Renal cortical epithelial cell (primary cell): Measurements from ENCODE around the gene C9orf85. TPM values are rescaled to one million over a fixed set of nuclear protein-coding genes. Genes with fewer than 3 reads are reported as not detected.

ENCODE experiments used
- DNase-seq: peaks from one replicate; pipeline ENCODE4 v3.0.0-alpha.2; 2011; ENCODE audit warnings: low read depth
- total RNA-seq: library from RNA; depleted of rRNA; stranded (reverse); fragments of >200 nt; gene quantifications from 2 replicates; pipeline ENCODE4 v1.2.3, GENCODE V29; 2014

The C9orf85 gene
- total RNA-seq, 1 donor from 2014 or later: 18.8 TPM

- DNase-seq: no peak
Observed at GRCh38 chr9:71904076-71904475, 7.4 kb upstream of the C9orf85 start.

DNA sequence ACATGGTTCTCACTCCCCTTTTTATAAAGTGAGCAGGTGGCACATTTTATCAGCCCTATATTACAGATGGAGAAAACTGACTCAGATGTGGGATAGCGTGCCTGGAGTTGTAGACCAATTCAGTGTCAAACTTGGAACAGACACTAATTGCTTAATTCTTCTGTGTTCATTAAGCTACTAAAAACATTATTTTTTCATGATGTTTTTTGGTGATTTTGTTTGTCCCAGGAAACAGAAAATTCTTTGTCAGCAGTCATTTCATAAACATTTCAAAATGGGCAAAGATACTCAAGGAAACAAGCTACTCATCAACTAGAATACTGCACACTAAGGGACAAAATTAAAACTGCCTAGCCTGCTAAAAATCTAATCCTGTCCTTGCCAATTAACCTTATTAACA, 2.6 kb upstream of the C9orf85 start:
- no peak for DNase-seq

GRCh38 chr9:71909887-71910649, 1.4 kb upstream of the C9orf85 start:
- DNase-seq: no peak

DNA sequence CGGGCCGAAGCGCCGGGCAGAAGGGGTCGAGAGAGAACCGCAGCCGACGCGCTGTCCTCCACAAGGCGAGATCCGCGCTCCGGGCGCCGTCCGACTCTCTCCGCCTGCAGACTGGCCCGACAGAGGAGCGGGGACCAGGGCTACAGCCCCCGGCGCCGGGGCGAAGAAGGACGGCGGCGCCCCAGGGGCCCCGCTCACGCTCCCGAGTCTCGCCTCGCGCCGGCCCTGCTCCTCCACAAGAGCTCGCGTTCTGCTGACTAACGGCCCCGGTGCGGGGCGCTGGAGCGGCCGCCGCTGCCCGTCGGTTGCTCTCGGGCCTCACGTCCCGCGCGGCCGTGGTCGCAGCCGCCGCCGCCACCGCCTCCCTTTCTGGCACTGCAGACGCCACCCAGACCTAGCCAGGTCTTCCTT, 784 bp upstream of the C9orf85 start:
- DNase-seq: no peak

DNA sequence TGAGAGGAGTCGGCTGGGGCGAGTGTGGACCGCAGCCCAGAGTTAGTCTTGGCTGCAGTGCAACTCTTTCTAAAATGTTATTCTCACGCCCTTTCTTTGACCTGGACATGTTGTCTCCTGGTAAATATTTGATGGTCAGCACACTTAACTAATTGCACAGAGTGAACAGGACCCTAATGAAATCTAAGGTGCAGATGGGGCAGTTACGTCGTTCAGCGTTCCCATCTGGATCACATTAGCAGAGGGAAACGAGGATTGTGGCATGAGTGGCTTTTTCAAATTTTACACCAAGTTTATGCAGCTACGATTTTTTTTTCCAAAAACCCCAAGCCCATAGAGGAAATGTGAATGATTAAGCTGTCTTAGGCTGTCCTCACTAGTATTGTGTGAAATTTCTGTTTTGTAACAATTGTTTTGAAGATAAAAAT, 483 bp downstream of the C9orf85 start:
- no peak for DNase-seq

GRCh38 chr9:71915495-71915894, 4.1 kb downstream of the C9orf85 start:
- DNase-seq: no peak

DNA sequence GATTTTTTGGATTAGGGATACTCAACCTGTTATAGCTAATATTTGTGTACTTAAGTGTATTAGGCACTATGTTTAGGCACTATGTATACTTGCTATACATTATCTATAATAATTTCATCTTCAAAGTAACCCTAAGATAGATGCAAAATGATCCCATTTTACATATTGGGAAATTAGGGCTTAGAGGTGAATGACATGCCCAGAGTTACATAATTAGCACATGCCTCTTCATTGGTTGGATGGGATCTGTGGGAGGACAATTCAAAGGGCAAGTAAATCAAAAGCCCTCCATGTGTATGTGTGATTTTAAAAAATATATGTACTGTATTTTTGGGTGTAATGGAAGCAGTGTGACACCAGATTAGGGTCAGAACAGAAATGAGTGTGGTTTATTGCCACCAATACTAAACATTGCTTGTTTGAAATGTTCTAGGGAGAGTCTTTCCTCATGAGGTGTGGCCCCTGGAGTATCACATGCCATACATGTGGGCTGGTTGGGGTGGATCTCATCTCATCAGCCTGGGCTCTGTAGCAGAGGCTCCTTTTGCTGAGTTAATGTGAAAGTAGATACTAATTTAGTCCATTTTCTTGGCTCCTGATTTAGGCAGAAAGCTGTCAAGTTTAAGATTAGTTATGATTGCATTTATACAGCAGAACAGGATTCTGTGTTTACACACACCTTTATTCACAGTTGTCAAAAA, 5.5 kb downstream of the C9orf85 start:
- no peak for DNase-seq

DNA sequence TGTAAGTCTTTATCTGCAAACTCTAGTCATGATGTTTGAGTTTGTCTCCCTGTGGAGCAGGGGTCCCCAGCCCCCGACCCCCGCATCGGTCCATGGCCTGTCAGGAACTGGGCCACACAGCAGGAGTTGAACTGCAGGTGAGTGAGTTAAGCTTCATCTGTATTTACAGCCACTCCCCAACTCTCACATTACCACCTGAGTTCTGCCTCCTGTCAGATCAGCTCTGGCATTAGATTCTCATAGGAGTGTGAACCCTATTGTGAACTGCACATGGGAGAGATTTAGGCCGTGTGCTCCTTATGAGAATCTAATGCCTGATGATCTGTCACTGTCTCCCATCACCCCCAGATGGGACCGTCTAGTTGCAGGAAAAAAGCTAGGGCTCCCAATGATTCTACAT, 7.0 kb downstream of the C9orf85 start:
- no peak for DNase-seq

- DNase-seq: no peak
Observed at GRCh38 chr9:71920456-71921189, 9.2 kb downstream of the C9orf85 start.

- DNase-seq: peak; percentile 23
Observed at GRCh38 chr9:71921190-71921814, 9.9 kb downstream of the C9orf85 start.

DNA sequence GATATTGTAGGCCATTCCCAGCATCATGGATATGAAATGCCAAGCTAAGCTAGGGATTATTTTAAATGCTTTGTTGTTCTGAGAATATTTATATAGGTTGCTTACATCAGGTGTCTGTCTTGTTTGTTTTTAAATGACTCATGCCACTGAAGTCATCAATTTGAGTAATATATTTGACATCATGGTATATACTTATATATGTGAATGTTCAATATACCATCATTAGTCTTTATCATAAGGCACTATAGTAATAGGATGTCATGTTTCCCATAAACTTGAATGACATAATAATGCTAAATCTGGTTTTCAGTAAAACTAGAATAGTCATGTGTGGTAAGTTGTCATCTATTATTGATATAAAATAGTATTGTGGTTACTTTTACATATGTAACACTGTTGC, 13.1 kb downstream of the C9orf85 start:
- no peak for DNase-seq

DNA sequence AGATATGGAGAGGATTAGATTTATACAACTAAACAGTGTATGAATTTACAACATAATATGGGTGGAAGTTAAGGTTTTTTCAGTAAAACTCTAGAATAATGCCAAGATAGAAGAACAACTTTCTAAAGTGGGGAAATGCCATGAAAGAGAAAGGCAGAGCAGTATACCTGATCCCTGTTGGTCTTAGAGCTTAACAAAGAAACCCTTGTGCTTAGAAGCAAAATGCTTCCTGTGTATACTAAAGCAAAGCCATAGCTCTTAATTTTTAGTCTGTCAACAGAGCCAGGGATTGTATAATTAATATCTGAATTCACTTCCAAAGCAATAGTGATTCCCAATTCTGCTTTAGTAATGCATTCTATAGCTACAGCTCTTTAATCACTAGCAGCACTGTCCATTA, 14.4 kb downstream of the C9orf85 start:
- DNase-seq: no peak

GRCh38 chr9:71928376-71928775, 16.9 kb downstream of the C9orf85 start:
- DNase-seq: no peak

GRCh38 chr9:71928806-71929205, 17.4 kb downstream of the C9orf85 start:
- DNase-seq: no peak

DNA sequence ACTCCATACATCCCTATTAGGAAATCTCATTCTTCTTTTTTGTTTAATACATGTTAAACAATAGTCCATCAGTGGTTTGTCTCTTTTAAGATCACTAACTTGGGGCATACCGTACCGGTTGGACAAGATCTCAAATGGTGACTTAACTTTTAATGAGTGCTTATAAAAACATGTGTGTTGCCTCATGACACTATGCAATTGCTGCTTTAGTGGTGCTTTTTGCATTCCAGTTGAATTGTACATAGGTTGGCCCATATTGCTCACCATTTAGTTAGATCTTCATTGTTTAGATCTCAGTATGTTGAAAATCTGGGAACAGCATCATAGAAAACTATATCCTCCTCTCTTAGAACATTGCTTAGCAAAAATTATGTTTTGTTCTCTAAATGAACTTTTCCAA, 17.8 kb downstream of the C9orf85 start:
- peak; percentile 29 for DNase-seq

DNA sequence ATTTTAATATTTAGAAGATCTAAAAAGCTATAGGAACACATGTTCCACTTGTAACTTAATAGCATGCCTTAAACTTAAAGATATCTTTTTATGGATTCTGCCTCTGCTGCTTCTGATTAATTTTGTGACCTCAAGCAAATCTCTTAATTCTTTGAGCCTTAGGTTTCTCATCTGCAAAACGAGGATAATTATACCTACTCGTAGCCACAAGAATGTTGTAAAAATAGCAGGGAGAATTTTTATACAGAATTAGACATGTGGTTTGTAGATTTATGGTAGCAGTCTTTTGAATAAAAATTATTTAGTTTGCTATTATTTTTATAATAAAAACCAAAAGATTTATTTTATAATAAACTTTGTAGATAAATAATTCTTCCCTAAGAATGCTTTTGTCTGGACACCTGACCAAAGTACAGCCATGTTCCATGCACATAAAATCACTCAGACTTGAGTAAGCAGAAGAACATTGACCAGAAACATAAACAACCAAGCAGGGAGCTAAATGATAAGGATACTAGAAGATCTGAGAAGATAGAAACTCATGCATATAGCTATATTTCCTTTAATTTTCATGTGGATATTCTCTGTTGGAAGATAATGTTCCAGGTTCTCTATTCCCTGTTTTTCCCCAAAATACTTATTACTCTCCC, 18.5 kb downstream of the C9orf85 start:
- no peak for DNase-seq

DNA sequence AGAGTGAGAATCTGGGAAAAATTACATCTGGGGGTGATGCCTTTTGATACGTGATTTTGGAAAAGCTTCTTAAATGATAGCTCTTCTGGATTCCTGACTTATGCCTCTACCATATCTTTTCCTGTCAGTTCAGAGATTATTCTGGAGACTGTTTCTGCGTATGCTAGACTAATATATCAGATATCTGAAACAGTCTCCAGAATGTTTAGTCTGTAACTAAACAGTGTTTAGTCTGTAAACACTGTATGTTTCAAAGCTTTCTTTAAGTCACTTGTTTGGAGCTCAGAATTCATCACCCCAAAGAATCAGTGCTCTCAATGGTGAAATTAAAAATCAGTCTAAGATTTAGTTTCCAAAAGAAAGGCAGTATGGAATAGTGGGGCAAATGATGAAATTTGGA, 19.7 kb downstream of the C9orf85 start:
- DNase-seq: no peak

- no peak for DNase-seq
Observed at GRCh38 chr9:71936066-71936465, 24.6 kb downstream of the C9orf85 start.

DNA sequence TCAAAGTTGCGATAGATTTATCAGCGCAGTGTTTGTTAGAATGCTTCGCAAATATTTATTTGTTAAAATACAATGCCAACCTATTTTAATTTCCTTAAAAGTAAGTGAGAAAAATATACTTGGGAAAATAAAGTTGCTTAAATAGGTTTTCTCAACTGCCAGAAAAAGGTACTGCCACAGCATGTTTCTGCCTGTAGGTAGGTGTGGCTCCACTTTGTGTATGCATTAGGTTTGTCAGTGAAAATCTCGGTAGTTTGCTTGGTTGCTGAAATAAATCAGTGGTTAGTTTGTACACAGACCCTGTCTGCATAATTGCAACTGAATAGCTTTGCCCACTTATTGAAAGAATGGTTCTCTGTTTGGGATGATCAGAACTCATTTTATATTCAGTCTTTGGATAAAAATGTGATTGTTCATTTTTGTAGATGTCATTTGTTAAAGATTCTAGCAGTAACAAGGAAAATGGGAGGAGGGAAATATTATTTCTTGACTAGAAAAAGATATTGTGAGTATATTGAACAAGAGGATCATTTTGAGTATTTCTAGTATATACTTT, 25.7 kb downstream of the C9orf85 start:
- no peak for DNase-seq

DNA sequence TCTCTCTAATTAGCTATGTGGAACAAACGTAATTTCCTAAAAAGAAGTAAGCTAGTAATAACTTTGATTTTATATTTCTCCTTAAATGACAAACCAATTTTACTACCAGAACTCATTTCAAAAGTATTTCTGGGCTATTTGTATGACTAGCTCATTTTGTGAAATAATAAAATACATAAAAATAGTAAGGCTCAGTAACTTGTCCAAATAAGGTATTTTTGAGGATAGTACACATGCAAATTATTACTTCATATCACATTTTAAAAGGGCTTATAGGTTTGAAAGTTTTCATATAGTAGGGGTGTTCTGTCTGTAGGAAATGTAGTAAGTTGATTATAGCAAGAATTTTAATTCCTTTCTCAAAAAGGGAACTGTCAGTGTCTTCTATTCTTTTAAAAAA, 26.5 kb downstream of the C9orf85 start:
- no peak for DNase-seq

DNA sequence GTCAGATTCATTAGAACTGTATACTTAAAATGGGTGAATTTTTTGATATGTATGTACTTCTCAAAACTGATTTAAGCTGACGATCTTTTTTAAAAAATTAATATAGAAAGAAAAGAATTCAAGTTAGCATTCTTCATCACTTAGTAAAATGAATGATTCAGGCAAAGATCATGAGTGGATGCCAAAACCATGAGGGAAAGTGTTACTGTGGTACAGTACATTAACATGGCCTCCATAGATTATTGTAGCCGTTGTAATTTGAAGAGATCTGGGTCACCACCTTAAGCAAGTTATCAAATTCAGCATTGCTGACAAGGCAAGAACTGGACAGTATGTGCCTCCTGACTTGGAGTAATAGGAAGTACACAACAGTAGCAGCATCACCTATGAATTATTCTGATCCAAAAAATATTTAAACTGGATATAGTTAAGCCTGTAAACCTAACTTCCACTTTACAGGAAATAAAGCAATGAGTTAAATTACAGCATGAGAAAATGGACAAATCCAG, 29.7 kb downstream of the C9orf85 start:
- no peak for DNase-seq
